ENCODE data around the gene MICAL3.

Gene MICAL3

GRCh38 chr22:17981497-17981896 is 42.9 kb downstream of the MICAL3 start:
- no peak for ATAC-seq
- no peak for TF ChIP-seq BACH2 (CRISPR knock-in tag; IDR thresholded peaks at IDR 0.05; ENCODE audit: borderline replicate concordance)
- TF ChIP-seq ESRRG (CRISPR knock-in tag; IDR thresholded peaks at IDR 0.05), result no peak
- TF ChIP-seq TSHZ2 (CRISPR knock-in tag; IDR thresholded peaks at IDR 0.05), result no peak
- no peak for TF ChIP-seq RARB (CRISPR knock-in tag; IDR thresholded peaks at IDR 0.05)
- no peak for TF ChIP-seq ZFP30 (CRISPR knock-in tag; IDR thresholded peaks at IDR 0.05)
- TF ChIP-seq ZNF8 (CRISPR knock-in tag; IDR thresholded peaks at IDR 0.05), result no peak
- TF ChIP-seq GLIS3 (CRISPR knock-in tag; IDR thresholded peaks at IDR 0.05), result no peak
- TF ChIP-seq POU6F1 (CRISPR knock-in tag; IDR thresholded peaks at IDR 0.05; ENCODE audit: borderline replicate concordance, low read depth), result no peak
- TF ChIP-seq ISL1 (CRISPR knock-in tag; IDR thresholded peaks at IDR 0.05), result no peak
- no peak for TF ChIP-seq ZC3H10 (CRISPR knock-in tag; IDR thresholded peaks at IDR 0.05)
- no peak for TF ChIP-seq PPARA (CRISPR knock-in tag; IDR thresholded peaks at IDR 0.05; ENCODE audit: borderline replicate concordance)

- TF ChIP-seq POU6F1 (CRISPR knock-in tag; IDR thresholded peaks at IDR 0.05; ENCODE audit: borderline replicate concordance, low read depth) (no peak), RARB (CRISPR knock-in tag; IDR thresholded peaks at IDR 0.05) (no peak), TCF4 (CRISPR knock-in tag; IDR thresholded peaks at IDR 0.05; ENCODE audit: borderline replicate concordance) (0 out of 2 replicates have a peak, but pooled peaks have one; percentile 29)
- peak; percentile 33; the same call in 2 of the 3 replicates for ATAC-seq
These were observed 43.7 kb downstream of the MICAL3 start for GRCh38 chr22:17980638-17981051.

GRCh38 chr22:17980015-17980590 is 44.3 kb downstream of the MICAL3 start:
- TF ChIP-seq TCF4 (CRISPR knock-in tag; IDR thresholded peaks at IDR 0.05; ENCODE audit: borderline replicate concordance) (no peak), CSDC2 (CRISPR knock-in tag; IDR thresholded peaks at IDR 0.05) (no peak), PPARA (CRISPR knock-in tag; IDR thresholded peaks at IDR 0.05; ENCODE audit: borderline replicate concordance) (no peak), ZC3H10 (CRISPR knock-in tag; IDR thresholded peaks at IDR 0.05) (no peak), ZFP30 (CRISPR knock-in tag; IDR thresholded peaks at IDR 0.05) (no peak), OSR1 (CRISPR knock-in tag; IDR thresholded peaks at IDR 0.05) (no peak), TOX (CRISPR knock-in tag; IDR thresholded peaks at IDR 0.05; ENCODE audit: borderline replicate concordance) (no peak), ZFP3 (CRISPR knock-in tag; IDR thresholded peaks at IDR 0.05) (no peak), RARB (CRISPR knock-in tag; IDR thresholded peaks at IDR 0.05) (no peak), GLIS3 (CRISPR knock-in tag; IDR thresholded peaks at IDR 0.05) (no peak), ARNTL (CRISPR knock-in tag; IDR thresholded peaks at IDR 0.05; ENCODE audit: borderline replicate concordance, low read depth) (no peak), ESRRG (CRISPR knock-in tag; IDR thresholded peaks at IDR 0.05) (no peak)
- no peak; the same call in 2 of the 3 replicates for ATAC-seq

GRCh38 chr22:17978027-17978426 is 46.3 kb downstream of the MICAL3 start:
- no peak for ATAC-seq
- TF ChIP-seq OSR1 (CRISPR knock-in tag; IDR thresholded peaks at IDR 0.05) (no peak), PATZ1 (CRISPR knock-in tag; IDR thresholded peaks at IDR 0.05; ENCODE audit: borderline replicate concordance) (no peak), ISL1 (CRISPR knock-in tag; IDR thresholded peaks at IDR 0.05) (no peak), BACH2 (CRISPR knock-in tag; IDR thresholded peaks at IDR 0.05; ENCODE audit: borderline replicate concordance) (no peak), RARB (CRISPR knock-in tag; IDR thresholded peaks at IDR 0.05) (no peak), CSDC2 (CRISPR knock-in tag; IDR thresholded peaks at IDR 0.05) (no peak), ZNF8 (CRISPR knock-in tag; IDR thresholded peaks at IDR 0.05) (no peak), TSHZ2 (CRISPR knock-in tag; IDR thresholded peaks at IDR 0.05) (no peak), CSRNP3 (CRISPR knock-in tag; IDR thresholded peaks at IDR 0.05) (no peak), ZNF565 (CRISPR knock-in tag; conservative IDR thresholded peaks at IDR 0.05; ENCODE audit: low read depth) (no peak), ARNTL (CRISPR knock-in tag; IDR thresholded peaks at IDR 0.05; ENCODE audit: borderline replicate concordance, low read depth) (no peak), GLIS3 (CRISPR knock-in tag; IDR thresholded peaks at IDR 0.05) (no peak), SNAI2 (CRISPR knock-in tag; IDR thresholded peaks at IDR 0.05) (no peak), ZFP30 (CRISPR knock-in tag; IDR thresholded peaks at IDR 0.05) (no peak)
